ENCODE results near the gene COL23A1.
"Not testable (repeated sequence)": the region's sequence is repeated elsewhere in the genome, so short reads cannot be mapped to it uniquely, and the experiment has no call there.

Gene COL23A1

GRCh38 chr5:178588769-178589168 is 1.4 kb downstream of the COL23A1 start:
- no peak for DNase-seq (ENCODE audit: low spot score)

- no peak for DNase-seq (ENCODE audit: low spot score)
Observed at GRCh38 chr5:178587763-178588611, 2.2 kb downstream of the COL23A1 start.

GRCh38 chr5:178586396-178586795 is 3.8 kb downstream of the COL23A1 start:
- DNase-seq (ENCODE audit: low spot score), result no peak

- not testable (repeated sequence) for DNase-seq (ENCODE audit: low spot score)
Observed at GRCh38 chr5:178585421-178585820, 4.8 kb downstream of the COL23A1 start.

- DNase-seq (ENCODE audit: low spot score), result no peak
Observed at GRCh38 chr5:178583279-178583678, 6.9 kb downstream of the COL23A1 start.

- DNase-seq (ENCODE audit: low spot score), result no peak
Observed at GRCh38 chr5:178582291-178582690, 7.9 kb downstream of the COL23A1 start.

- DNase-seq (ENCODE audit: low spot score), result no peak
Observed at GRCh38 chr5:178581621-178582020, 8.6 kb downstream of the COL23A1 start.

- DNase-seq (ENCODE audit: low spot score), result no peak
Observed at GRCh38 chr5:178580271-178580955, 9.8 kb downstream of the COL23A1 start.

GRCh38 chr5:178577944-178578343 is 12.2 kb downstream of the COL23A1 start:
- DNase-seq (ENCODE audit: low spot score), result no peak

GRCh38 chr5:178577376-178577839 is 12.8 kb downstream of the COL23A1 start:
- DNase-seq (ENCODE audit: low spot score), result no peak

- no peak for DNase-seq (ENCODE audit: low spot score)
Observed at GRCh38 chr5:178576591-178577351, 13.4 kb downstream of the COL23A1 start.

- no peak for DNase-seq (ENCODE audit: low spot score)
Observed at GRCh38 chr5:178573216-178573615, 17.0 kb downstream of the COL23A1 start.

- DNase-seq (ENCODE audit: low spot score), result no peak
Observed at GRCh38 chr5:178572617-178573016, 17.6 kb downstream of the COL23A1 start.

GRCh38 chr5:178569485-178569884 is 20.7 kb downstream of the COL23A1 start:
- DNase-seq (ENCODE audit: low spot score), result no peak

- DNase-seq (ENCODE audit: low spot score), result no peak
Observed at GRCh38 chr5:178564811-178565550, 25.2 kb downstream of the COL23A1 start.

GRCh38 chr5:178564397-178564796 is 25.8 kb downstream of the COL23A1 start:
- DNase-seq (ENCODE audit: low spot score), result no peak

- no peak for DNase-seq (ENCODE audit: low spot score)
Observed at GRCh38 chr5:178563621-178564020, 26.6 kb downstream of the COL23A1 start.

- DNase-seq (ENCODE audit: low spot score), result no peak
Observed at GRCh38 chr5:178561746-178562264, 28.4 kb downstream of the COL23A1 start.

- DNase-seq (ENCODE audit: low spot score), result no peak
Observed at GRCh38 chr5:178560911-178561310, 29.3 kb downstream of the COL23A1 start.

GRCh38 chr5:178557416-178557815 is 32.8 kb downstream of the COL23A1 start:
- no peak for DNase-seq (ENCODE audit: low spot score)

- no peak for DNase-seq (ENCODE audit: low spot score)
Observed at GRCh38 chr5:178555771-178556211, 34.4 kb downstream of the COL23A1 start.
